Activated T-helper 17 cell treated with anti-CD3 and anti-CD28 coated beads, Interleukin-2, amount 50 U/mL, for 72 hours (primary cell): Measurements from ENCODE around the gene APH1B. TPM values are rescaled to one million over a fixed set of nuclear protein-coding genes. Genes with fewer than 3 reads are reported as not detected.

Experiments
- ATAC-seq: fragments of 150-1000 bp; cut with Tn5 transposase; replicated peaks from 2 replicates; pipeline ENCODE4 v1.10.0; 2021; ENCODE audit warnings: mild to moderate bottlenecking, moderate library complexity
- H3K27ac Mint-ChIP-seq: one replicate; pipeline ENCODE4 v1.8.0; 2022; ENCODE audit warnings: mixed read lengths
- H3K27me3 Mint-ChIP-seq: one replicate; pipeline ENCODE4 v1.8.0; 2022; ENCODE audit warnings: mixed read lengths
- H3K36me3 Mint-ChIP-seq: one replicate; pipeline ENCODE4 v1.8.0; 2022; ENCODE audit warnings: low read depth, mild to moderate bottlenecking, mixed read lengths
- H3K4me1 Mint-ChIP-seq: one replicate; pipeline ENCODE4 v1.8.0; 2022; ENCODE audit warnings: mixed read lengths
- H3K4me3 Mint-ChIP-seq: one replicate; pipeline ENCODE4 v1.8.0; 2022; ENCODE audit warnings: mild to moderate bottlenecking, mixed read lengths
- H3K9me3 Mint-ChIP-seq: one replicate; pipeline ENCODE4 v1.8.0; 2022; ENCODE audit warnings: mixed read lengths
- total RNA-seq, 2 donors: library from RNA; stranded (reverse); gene quantifications; one replicate each; pipeline ENCODE4 v1.2.3, GENCODE V29; 2022

The APH1B gene
- total RNA-seq, 2 donors from 2014 or later: 7.8 to 8.7 TPM

- peak overlapping the region; percentile 70 for H3K27ac Mint-ChIP-seq
- H3K36me3 Mint-ChIP-seq: peaks cover 95% of the 10 kb centered on the region
- peak overlapping the region; percentile 52 for H3K4me3 Mint-ChIP-seq
- H3K27me3 Mint-ChIP-seq: no peaks in the 10 kb centered on the region
- no peaks in the 10 kb centered on the region for H3K9me3 Mint-ChIP-seq
- H3K4me1 Mint-ChIP-seq: peaks cover 40% of the 10 kb centered on the region
- peak; percentile 57 for ATAC-seq
Measured at GRCh38 chr15:63243776-63244175, 33.6 kb upstream of the APH1B start.

GRCh38 chr15:63244399-63244798, 33.0 kb upstream of the APH1B start:
- ATAC-seq: no peak
- peaks cover 98% of the 10 kb centered on the region for H3K36me3 Mint-ChIP-seq
- H3K4me3 Mint-ChIP-seq: peak overlapping the region; percentile 52
- H3K4me1 Mint-ChIP-seq: peaks cover 40% of the 10 kb centered on the region
- no peaks in the 10 kb centered on the region for H3K9me3 Mint-ChIP-seq
- H3K27me3 Mint-ChIP-seq: no peaks in the 10 kb centered on the region
- peak overlapping the region; percentile 70 for H3K27ac Mint-ChIP-seq

GRCh38 chr15:63244976-63245645, 32.3 kb upstream of the APH1B start:
- no peaks in the 10 kb centered on the region for H3K9me3 Mint-ChIP-seq
- H3K27me3 Mint-ChIP-seq: no peaks in the 10 kb centered on the region
- ATAC-seq: peak; percentile 58
- H3K36me3 Mint-ChIP-seq: peaks cover 98% of the 10 kb centered on the region
- H3K27ac Mint-ChIP-seq: peak overlapping the region; percentile 70
- H3K4me1 Mint-ChIP-seq: peaks cover 34% of the 10 kb centered on the region
- H3K4me3 Mint-ChIP-seq: peak overlapping the region; percentile 52

- no peak for ATAC-seq
- peaks cover 33% of the 10 kb centered on the region for H3K4me1 Mint-ChIP-seq
- no peak overlapping the region for H3K4me3 Mint-ChIP-seq
- H3K27me3 Mint-ChIP-seq: no peaks in the 10 kb centered on the region
- H3K9me3 Mint-ChIP-seq: no peaks in the 10 kb centered on the region
- peak overlapping the region; percentile 41 for H3K27ac Mint-ChIP-seq
- peaks cover 98% of the 10 kb centered on the region for H3K36me3 Mint-ChIP-seq
Measured at GRCh38 chr15:63246691-63247469, 30.5 kb upstream of the APH1B start.

GRCh38 chr15:63250312-63250965, 27.0 kb upstream of the APH1B start:
- Mint-ChIP-seq H3K9me3 (no peaks in the 10 kb centered on the region), H3K27me3 (no peaks in the 10 kb centered on the region), H3K4me1 (peaks cover 22% of the 10 kb centered on the region), H3K4me3 (no peak overlapping the region), H3K27ac (peak overlapping the region; percentile 22), H3K36me3 (peaks cover 100% of the 10 kb centered on the region)
- peak; percentile 66 for ATAC-seq

GRCh38 chr15:63251701-63252100, 25.7 kb upstream of the APH1B start:
- no peaks in the 10 kb centered on the region for H3K9me3 Mint-ChIP-seq
- H3K4me3 Mint-ChIP-seq: no peak overlapping the region
- H3K36me3 Mint-ChIP-seq: peaks cover 100% of the 10 kb centered on the region
- peaks cover 19% of the 10 kb centered on the region for H3K4me1 Mint-ChIP-seq
- ATAC-seq: no peak
- no peaks in the 10 kb centered on the region for H3K27me3 Mint-ChIP-seq
- H3K27ac Mint-ChIP-seq: no peak overlapping the region

GRCh38 chr15:63252292-63252691, 25.1 kb upstream of the APH1B start:
- Mint-ChIP-seq H3K27me3 (no peaks in the 10 kb centered on the region), H3K4me1 (peaks cover 15% of the 10 kb centered on the region), H3K9me3 (no peaks in the 10 kb centered on the region), H3K27ac (no peak overlapping the region), H3K4me3 (no peak overlapping the region), H3K36me3 (peaks cover 100% of the 10 kb centered on the region)
- no peak for ATAC-seq

GRCh38 chr15:63254991-63255390, 22.4 kb upstream of the APH1B start:
- peaks cover 100% of the 10 kb centered on the region for H3K36me3 Mint-ChIP-seq

GRCh38 chr15:63255489-63255990, 21.9 kb upstream of the APH1B start:
- H3K27me3 Mint-ChIP-seq: no peaks in the 10 kb centered on the region
- H3K4me3 Mint-ChIP-seq: no peak overlapping the region
- H3K27ac Mint-ChIP-seq: peak overlapping the region; percentile 61

More at GRCh38 chr15:63254991-63255390, 22.4 kb upstream of the APH1B start:
- H3K27ac Mint-ChIP-seq: peak overlapping the region; percentile 61
- no peaks in the 10 kb centered on the region for H3K9me3 Mint-ChIP-seq
- peaks cover 14% of the 10 kb centered on the region for H3K4me1 Mint-ChIP-seq
- no peak overlapping the region for H3K4me3 Mint-ChIP-seq
- ATAC-seq: peak; percentile 45
- H3K27me3 Mint-ChIP-seq: no peaks in the 10 kb centered on the region

DNA sequence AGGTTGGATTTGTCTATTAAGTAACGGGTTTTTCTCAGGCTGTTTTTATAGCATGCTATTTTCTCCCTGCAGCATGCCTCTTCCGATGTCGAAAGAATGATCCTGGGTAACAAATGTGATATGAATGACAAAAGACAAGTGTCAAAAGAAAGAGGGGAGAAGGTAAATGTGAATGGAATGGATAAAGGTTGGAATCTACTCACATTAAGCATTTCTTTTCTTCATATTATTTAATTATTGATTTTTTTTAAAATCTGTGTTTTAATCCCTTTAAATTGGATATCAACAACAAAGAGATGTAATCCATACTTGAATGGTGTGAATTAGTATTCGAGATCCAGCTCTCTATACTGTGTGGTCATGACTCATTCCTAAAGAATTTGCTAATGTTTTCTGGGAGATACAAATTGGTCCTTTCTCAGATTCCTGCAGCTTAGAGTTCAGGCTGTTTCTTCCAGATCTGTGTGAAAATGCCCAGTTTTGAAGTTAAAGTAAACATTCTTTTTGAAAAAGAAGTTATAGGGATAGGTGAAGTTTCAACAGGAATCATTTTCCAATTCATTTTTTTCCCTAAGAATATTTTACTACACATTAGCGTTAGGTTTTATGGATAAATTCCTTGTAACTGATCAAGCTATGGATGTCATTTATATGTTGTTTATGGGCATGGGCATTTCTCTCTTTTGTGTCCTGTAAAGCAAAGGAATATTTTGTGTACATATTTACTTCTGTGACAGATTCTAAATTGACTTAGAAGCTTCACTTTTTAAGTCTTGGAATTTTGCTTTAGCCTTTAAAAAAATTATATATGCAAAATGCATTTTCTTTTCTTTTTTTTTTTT, 20.8 kb upstream of the APH1B start:
- Mint-ChIP-seq H3K27ac (peak overlapping the region; percentile 9), H3K36me3 (peaks cover 99% of the 10 kb centered on the region)

More at GRCh38 chr15:63255489-63255990, 21.9 kb upstream of the APH1B start:
- Mint-ChIP-seq H3K4me1 (peaks cover 14% of the 10 kb centered on the region), H3K36me3 (peaks cover 100% of the 10 kb centered on the region), H3K9me3 (no peaks in the 10 kb centered on the region)
- ATAC-seq: no peak

GRCh38 chr15:63258658-63259057, 18.7 kb upstream of the APH1B start:
- H3K9me3 Mint-ChIP-seq: no peaks in the 10 kb centered on the region
- H3K36me3 Mint-ChIP-seq: peaks cover 99% of the 10 kb centered on the region
- H3K27me3 Mint-ChIP-seq: no peaks in the 10 kb centered on the region
- ATAC-seq: peak; percentile 70
- H3K4me1 Mint-ChIP-seq: peaks cover 14% of the 10 kb centered on the region
- H3K4me3 Mint-ChIP-seq: no peak overlapping the region
- H3K27ac Mint-ChIP-seq: no peak overlapping the region

More for the DNA sequence above, 20.8 kb upstream of the APH1B start:
- Mint-ChIP-seq H3K4me3 (no peak overlapping the region), H3K9me3 (no peaks in the 10 kb centered on the region), H3K4me1 (peaks cover 17% of the 10 kb centered on the region), H3K27me3 (no peaks in the 10 kb centered on the region)
- no peak for ATAC-seq

DNA sequence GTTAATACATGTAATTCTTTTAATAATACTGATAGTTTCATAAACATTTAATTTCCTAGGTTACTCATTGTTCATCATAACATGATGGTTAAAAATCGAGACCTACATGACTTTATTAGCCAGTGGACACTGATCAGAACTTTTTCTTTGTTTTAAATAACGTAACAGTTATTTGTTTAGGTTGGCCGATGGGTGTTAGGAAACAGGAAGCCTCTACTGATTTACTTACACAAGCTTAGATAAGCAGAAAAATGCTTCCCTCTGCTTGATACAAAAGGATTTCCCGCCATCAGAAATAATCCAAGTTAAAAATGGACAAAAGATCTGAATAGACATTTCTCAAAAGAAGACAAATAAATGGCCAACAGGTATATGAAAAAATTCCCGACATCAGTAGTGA, 16.6 kb upstream of the APH1B start:
- H3K36me3 Mint-ChIP-seq: peaks cover 99% of the 10 kb centered on the region
- no peaks in the 10 kb centered on the region for H3K27me3 Mint-ChIP-seq
- no peak overlapping the region for H3K27ac Mint-ChIP-seq
- no peak overlapping the region for H3K4me3 Mint-ChIP-seq
- ATAC-seq: no peak
- no peaks in the 10 kb centered on the region for H3K9me3 Mint-ChIP-seq
- peaks cover 9% of the 10 kb centered on the region for H3K4me1 Mint-ChIP-seq

GRCh38 chr15:63261311-63261710, 16.1 kb upstream of the APH1B start:
- no peak for ATAC-seq
- no peak overlapping the region for H3K4me3 Mint-ChIP-seq
- no peak overlapping the region for H3K27ac Mint-ChIP-seq
- no peaks in the 10 kb centered on the region for H3K9me3 Mint-ChIP-seq
- H3K36me3 Mint-ChIP-seq: peaks cover 99% of the 10 kb centered on the region
- H3K4me1 Mint-ChIP-seq: peaks cover 9% of the 10 kb centered on the region
- H3K27me3 Mint-ChIP-seq: no peaks in the 10 kb centered on the region

DNA sequence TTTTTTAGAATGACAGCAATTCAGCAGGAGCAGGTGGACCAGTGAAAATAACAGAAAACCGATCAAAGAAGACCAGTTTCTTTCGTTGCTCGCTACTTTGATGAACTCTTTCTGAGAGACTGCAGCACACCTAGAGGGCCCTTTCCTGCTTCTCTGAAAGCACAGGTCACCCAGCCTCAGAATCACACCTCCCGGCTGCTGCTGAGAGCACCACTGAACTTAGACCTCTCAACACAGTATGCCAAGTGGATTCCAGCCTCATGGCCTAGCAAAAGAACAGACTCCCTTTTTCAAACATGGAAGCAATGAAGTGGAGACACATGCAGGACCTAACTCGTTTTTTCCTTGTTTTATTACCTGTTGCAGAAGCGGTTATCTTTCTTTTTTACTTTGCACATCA, 13.9 kb upstream of the APH1B start:
- H3K4me3 Mint-ChIP-seq: no peak overlapping the region
- H3K36me3 Mint-ChIP-seq: peaks cover 98% of the 10 kb centered on the region
- no peaks in the 10 kb centered on the region for H3K9me3 Mint-ChIP-seq
- no peak for ATAC-seq
- no peak overlapping the region for H3K27ac Mint-ChIP-seq
- H3K4me1 Mint-ChIP-seq: peaks cover 4% of the 10 kb centered on the region
- no peaks in the 10 kb centered on the region for H3K27me3 Mint-ChIP-seq
